NCI-H146 treated with DMSO at 0.1 percent for 48 hours (cell line): ENCODE data around the gene SLC6A19.

ENCODE experiments used
- DNase-seq: peaks from one replicate; lab custom pipeline; 2025; ENCODE audit not compliant: unreplicated experiment; lab: John Stamatoyannopoulos, UW

Gene SLC6A19

DNA sequence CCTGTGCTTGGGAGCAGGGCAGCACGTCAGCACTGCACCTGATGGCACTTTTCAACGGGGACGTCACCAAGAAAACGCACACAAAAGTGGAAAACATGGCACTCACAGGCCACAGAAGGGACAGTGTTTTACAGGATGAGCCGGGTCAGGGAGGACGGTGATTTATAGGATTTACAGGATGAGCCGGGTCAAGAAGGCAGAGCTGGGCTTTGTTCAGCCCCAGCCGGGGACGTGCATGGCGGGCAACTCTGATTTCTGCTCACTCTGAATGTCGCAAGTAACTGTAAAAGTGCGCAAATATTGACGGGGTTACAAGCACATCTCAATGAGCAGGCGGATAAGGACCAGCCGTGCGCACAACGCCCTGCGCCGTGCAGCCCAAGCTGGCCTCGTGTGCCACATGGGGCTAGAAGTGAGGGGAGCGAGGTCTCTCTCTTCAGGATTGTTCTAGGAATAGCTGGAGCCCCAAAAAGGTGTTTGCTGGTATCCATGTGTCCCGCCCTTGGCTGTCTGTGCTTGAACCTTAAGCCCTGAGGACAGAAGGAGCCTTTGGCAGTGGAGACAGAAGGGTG, 40.2 kb downstream of the SLC6A19 start:
- DNase-seq: no peak

DNA sequence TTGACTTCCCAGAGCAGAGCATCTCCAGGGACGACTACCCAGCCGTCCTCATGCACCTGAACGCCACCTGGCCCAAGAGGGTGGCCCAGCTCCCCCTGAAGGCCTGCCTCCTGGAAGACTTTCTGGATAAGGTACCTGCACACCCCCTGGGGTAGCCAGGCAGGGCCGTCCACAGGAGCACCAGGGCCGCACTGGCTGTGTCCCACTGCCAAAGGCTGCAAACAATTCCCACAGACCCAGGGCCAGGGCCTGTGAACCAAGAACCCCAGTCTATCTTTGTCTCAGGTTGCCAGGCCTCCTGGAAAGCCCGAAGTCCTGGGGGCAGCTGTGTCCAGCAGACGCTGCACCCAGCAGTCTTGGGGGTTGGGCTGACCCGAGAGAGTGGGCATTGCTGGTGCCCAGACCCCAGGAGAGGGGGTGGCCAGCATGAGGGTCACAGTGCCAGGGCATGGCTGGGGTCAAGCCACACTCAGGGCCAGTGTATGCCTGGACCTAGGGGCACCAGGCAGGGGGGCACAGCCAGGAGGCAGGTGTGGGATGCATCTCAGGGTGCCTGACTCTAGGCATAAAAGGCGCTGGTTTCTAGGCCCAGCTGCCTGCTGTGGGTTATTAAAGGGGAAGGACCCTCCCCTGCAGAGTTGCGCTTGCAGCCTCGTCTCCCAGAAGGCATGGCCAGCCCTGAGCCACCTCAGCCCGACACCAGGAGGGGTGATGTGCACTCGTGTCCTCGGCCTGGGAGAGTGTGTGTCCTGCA, 41.5 kb downstream of the SLC6A19 start:
- no peak for DNase-seq

DNA sequence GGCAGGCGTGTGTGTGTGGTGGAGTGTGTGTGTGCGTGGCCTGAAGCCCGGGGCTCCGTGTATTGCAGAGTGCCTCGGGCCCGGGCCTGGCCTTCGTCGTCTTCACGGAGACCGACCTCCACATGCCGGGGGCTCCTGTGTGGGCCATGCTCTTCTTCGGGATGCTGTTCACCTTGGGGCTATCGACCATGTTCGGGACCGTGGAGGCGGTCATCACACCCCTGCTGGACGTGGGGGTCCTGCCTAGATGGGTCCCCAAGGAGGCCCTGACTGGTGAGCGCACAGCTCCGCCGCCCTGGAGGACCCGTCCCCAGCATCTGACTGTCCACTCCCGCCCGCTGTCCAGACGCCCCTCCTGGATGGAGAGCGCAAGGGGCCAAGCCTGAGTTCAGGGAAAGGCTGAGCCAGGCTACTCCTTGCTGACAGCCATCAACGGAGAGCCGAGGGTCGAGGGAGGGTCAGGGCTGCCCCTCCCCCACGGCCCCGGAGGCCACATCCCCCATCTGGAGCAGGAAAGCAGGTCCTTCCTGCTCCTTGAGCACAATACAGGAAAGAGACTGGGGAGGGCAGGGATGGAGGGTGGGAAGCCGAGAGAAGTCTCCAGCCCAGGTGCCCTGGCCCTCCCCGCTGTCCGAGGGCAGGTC, 42.2 kb downstream of the SLC6A19 start:
- DNase-seq: no peak

DNA sequence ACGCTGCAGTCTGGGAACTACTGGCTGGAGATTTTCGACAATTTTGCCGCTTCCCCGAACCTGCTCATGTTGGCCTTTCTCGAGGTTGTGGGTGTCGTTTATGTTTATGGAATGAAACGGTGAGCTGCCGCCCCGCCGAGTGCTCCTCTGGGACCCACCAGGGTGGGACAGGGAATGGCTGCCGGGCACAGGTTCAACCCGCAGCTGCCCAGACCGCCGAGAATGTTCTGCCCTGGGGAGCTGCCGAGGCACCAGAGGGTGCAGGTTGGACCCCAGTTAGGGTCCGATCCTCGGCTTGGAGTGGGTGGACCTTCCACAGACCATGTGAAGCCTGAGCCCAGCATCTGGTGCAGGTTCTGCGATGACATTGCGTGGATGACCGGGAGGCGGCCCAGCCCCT, 42.9 kb downstream of the SLC6A19 start:
- no peak for DNase-seq

DNA sequence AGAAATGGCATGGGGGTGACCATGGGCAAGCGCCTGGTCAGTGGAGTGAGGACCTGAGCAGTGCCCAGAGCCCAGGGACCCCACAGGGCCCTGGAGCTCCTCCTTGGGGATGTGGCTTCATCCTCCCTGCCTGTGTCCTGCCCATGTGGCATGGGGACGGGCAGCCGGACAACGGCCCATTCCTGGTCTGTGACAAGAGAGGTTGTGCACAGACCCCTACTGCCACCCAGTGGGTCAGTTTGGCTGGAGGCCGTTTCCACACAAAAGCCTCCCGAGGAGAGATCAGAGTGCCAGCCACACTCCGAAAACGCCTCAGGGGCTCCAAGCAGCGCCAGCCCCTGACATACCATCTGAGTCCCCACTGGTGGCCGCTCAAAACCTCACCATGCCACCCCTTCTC, 43.6 kb downstream of the SLC6A19 start:
- DNase-seq: no peak

DNA sequence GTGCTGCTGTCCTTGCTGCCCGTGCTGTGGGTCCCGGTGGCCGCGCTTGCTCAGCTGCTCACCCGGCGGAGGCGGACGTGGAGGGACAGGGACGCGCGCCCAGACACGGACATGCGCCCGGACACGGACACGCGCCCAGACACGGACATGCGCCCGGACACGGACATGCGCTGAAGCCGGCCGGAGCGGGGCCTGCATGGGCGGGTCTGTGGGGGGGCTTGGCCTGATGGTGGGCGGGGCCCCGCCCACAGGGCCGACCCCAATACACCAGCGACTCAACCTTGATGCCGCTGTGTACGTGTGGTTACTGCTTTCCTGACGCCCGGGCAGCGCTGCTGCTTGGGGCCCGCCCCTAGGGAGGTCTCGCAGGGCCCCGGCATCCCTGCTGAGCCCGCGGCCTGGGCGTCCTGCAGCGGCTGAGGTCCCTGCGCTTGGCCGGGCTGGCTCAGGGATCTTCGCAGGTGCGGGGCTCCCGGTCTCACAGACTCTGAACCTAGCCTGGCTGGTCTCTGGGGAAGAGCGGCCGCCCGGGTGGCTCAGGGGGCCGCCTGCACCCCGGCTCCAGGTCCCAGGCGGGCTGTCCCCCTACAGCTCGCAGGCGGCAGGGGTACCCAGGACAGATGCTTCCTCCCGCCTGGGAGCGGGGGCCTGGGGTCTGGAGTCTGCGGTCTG, 44.6 kb downstream of the SLC6A19 start:
- DNase-seq: peak; percentile 27

DNA sequence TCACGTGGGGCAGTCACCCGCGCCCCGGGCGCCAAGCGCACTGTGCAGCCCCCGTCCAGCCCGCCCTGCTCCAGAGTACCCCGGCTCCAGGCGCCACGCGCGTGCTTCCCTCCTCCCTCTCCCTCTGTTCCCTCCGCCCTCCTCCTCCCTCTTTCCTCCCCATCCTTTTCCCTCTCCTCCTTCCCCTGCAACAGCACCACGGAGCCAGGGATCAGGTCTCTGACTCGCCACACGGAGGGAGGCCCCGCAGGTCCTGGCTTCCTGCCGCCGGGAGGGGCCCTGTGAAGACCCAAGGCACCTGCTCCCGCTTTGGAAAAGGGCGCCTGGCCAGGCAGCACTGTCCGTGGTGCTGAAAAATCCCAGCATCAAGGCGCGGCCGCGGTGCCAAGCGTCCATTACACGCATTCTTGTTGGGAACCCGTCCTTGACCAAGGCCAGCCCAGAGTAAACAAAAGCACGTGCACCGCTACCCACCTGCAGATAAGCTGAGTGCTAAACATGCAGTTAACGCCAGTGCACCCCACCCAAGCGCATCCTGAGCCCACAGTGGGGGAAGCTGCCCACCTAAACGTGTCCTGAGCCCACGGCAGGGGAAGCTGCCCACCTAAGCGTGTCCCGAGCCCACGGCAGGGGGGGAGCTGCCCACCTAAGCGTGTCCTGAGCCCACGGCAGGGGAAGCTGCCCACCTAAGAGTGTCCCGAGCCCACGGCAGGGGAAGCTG, 45.5 kb downstream of the SLC6A19 start:
- peak; percentile 51 for DNase-seq

DNA sequence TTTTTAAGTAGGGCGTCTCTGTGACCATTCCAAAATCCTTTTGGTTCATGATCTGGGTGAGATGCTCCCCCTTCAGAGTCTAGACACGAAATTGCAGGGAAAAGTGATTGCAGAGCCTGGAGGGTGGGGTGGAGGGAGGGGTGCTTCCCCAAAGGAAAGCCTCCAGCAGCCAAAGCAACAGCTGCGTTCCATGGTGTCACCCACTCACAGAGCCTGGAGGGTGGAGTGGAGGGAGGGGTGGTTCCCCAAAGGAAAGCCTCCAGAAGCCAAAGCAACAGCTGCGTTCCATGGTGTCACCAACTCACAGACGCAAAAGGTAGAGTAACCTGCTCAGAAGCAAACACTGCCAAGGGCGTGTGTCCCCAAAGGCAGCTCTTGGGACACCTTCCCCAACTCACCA, 46.4 kb downstream of the SLC6A19 start:
- DNase-seq: no peak

DNA sequence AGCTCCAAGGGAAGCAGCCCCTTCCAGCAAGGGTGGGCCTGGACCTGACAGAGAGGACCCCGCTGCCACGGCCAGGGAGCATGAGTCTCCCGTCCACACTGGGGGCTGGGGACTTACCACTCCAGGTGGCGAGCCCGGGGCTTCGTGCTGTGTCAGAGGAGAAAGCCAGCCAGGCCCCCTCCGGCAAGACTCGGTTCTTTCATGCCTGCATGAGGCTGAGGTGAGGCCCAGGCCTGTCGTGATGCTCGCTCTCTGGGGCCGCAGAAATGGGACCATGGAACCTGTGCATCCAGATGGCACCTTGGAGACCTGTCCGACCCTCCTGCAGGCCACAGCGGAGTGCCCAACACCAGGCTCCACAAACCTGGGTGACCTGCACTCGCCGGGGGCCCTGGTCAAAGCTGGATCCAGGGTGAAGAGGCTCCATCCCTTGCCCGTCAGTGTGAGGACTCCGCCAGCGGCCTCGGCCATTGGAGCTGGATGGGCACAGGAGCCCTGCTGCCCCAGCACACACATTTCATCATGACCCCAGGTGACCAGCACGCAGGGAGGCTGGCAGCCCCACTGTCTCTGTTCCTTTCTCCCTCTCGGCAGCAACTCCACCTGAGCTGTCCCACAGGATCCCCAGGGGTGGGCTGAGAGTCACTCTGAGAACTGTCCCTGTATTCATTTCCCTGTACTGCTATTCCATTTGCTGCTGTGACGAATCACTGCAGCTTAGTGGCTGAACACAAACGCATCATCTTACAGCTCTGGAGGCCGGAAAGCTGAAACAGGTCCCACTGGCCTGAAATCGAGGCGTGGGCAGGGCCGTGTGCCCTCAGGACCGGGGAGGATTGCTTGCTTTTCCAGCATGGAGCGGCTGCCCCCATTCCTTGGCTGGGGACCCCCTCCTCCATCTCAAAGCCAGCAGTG, 48.2 kb downstream of the SLC6A19 start:
- DNase-seq: no peak

DNA sequence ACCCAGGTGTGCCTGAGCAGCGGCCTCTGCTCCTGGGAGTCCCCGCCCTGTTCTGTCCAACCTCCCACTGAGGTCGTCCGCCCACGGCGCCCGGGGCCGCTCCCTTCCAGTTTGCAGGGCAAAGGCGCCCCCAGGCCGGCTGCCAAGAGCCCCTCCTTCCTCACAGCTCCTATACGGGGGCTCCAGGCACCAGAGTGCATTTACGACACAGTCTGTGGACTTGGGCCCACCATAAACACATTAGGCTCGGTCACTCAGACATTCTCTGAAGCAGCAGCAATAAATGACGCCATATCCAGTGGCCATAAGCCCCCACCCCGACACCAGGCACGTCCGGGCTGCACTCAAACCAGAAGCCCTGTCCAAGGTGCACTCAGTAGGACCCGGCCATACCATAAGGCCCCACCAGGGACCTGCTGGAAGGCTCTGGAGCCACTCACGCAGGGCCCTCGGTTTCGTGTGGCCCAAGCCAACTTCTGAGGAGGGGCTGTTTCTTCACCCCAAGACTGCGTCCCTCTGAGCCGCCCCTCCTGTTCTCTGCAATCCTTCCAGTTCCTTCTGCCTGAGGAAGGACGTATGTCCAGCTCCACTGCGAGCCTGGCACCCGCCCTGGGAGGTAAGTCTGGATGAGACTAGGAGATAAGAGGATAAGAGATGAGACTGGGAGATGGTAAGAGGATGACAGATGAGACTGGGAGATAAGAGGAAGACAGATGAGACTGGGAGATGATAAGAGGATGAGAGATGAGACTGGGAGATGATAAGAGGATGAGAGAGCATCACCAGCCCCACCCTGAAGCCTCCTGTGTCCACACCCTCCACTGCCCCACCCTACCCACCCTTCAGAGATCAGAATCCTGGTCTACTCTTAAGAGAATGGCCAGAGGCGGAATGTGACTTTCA, 50.5 kb downstream of the SLC6A19 start:
- no peak for DNase-seq

DNA sequence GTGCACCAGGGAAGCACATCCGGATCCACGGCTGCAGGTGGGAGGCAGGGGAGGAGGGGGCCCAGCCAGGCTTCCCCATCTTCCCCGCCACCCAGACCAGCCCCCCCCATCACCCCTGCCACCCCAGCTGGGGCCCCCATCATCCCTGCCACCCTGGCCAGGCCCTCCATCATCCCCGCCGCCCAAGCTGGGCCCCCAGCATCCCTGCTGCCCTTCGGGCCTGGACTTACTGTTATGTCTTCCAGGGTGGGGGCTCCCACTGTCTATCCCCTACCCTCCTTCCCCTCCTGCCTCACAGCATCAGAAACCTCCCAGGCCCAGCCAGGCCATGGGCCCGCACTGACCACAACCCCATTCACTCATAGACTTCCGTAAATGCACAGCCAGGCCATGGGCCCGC, 51.3 kb downstream of the SLC6A19 start:
- no peak for DNase-seq

DNA sequence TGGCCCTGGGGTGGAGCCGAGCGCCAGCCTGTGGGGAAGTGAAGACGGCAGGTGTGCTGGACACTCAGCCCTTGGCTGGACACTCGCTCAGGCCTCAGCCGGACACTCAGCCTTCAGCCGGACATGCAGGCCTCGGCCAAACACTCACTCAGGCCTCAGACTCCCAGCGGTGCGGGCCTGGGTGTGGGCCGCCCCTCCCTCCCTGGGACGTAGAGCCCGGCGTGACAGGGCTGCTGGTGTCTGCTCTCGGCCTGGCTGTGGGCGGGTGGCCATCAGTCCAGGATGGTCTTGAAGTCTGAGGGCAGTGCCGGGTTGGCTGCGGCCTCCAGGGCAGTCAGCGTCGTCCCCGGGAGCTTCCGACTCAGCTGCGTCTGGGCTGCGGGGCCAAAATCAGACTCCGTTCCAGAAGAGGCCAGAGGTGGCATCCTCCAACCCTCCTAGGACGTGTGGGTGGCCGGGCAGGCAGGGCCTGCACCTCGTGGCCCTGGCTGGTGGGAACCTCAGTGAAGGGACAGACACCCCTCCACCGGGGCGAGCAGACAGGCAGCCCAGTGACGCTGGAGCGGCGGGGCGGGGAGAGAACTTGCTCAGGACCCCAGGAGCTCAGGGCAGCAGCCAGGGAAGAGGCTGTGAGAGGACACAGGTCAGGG, 52.2 kb downstream of the SLC6A19 start:
- DNase-seq: no peak

DNA sequence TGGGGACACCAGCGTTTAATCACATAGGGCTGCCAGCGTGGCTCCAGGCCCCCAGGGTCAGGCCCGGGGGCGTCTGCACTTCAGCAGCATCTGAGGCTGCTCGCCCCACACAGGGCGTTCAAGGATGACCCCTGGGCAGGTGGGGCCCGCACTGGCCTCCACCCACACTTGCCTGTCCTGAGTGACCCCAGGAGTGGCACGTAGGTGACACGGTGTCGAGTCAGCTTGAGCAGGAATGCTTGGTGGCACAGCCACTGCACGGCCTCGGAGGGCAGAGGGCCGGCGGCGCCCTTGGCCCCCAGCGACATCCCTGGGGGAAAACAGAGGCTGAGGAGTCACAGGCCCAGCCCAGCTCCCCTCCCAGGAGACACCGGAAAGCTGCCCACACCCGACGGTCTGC, 52.8 kb downstream of the SLC6A19 start:
- DNase-seq: no peak

DNA sequence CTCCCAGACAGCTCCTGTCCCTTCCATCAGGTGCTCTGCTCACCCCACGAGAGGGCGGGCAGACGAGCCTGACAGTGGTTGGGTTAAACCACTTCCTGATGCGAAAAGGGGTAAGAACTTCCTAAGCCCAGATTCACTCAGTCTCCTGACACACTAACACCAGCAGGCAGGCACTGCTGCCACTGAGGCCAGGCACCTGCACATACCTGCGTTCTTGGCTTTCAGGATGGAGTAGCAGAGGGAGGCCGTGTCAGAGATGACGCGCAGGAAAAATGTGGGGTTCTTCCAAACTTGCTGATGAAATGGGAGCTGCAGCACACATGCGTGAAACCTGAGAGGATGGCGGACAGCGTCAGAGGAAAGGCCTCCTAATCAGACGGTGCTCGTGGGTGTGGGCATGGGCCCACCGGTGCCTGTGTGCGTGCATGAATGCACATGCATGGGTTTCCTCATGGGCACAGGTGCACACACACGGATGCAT, 53.7 kb downstream of the SLC6A19 start:
- no peak for DNase-seq

DNA sequence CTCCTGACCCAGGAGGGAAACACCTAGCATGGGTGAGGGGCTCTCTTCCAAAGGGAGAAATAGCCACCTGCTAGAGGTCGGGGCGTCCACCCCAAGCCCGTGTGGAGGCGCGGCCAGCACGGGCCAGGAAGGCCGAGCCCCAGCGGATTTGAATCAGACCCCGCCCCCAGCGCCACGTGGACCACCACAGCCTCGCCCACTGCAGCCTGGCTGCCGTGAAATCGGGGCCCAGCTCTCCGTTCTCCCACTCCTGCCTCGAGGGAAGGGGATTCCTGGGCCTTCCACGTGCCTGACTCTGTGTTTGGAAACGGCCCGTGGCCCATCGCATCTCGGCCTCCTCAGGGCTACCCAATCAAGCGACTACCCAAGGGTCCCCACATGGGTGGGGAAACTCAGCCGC, 55.4 kb downstream of the SLC6A19 start:
- no peak for DNase-seq

DNA sequence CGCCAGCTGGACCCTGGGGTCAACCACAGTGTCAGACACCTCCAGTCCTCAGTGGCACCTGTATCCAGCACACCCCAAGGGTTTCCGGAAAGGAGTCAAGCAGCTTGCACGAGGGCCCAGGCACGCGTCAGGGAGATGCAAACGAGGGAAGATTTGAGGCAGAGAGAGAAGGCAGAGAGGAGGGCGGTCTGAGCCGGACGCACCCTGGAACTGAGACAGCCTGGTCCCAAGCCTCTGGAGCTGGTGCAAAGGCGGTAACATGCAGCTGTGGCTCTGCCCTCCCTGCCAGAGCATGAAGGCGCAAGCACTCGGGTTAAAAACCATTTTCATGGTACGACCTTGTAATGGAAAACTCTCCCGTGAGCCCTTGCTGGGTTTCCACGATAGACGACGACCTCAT, 56.0 kb downstream of the SLC6A19 start:
- no peak for DNase-seq

DNA sequence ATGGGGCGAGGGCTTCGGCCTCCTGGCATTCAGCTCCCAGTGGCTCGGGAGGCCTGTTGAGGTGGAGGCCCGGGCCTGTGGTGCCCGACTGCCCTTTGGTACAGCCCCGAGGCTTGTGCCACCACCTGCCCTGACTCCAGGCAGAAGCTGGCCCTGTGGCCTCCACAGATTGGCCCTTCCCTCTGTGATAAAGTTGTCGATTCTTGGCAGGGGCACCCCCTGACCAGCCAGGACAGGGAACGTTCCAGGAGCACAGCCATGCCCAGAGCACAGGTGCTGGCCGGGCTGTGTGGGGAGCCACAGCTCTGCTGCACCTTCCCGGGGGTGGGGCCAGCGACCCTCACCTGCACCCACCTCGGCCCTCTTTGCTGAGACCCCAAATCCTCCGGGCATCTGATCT, 56.4 kb downstream of the SLC6A19 start:
- DNase-seq: no peak

DNA sequence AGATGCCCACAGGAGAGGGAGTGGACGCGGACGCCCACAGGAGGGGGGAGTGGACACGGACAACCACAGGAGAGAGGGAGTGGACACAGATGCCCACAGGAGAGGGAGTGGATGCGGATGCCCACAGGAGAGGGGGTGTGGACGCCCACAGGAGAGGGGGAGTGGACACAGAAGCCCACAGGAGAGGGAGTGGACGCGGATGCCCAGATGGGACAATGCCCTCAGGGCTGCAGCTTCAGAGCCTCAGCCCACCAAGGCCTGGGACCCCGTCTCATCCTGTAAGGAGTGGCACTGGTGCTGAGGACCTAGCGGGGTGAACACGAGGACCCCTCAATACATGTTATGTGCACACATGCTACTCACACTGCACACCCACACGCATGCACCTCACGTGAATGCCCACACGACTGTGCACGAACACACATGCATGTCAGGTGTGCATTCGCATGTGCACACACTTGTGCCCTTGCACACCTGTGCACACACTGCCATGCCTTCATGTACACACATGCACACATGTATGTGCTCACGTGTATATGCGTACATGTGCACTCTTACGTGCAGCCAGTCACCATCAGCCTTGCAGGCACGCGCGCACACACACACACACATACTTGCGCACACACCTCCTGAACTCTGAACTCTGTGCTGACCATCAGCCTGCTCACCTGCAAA, 58.5 kb downstream of the SLC6A19 start:
- no peak for DNase-seq
